ENCODE measurements around the gene PIGL.

PIGL gene

DNA sequence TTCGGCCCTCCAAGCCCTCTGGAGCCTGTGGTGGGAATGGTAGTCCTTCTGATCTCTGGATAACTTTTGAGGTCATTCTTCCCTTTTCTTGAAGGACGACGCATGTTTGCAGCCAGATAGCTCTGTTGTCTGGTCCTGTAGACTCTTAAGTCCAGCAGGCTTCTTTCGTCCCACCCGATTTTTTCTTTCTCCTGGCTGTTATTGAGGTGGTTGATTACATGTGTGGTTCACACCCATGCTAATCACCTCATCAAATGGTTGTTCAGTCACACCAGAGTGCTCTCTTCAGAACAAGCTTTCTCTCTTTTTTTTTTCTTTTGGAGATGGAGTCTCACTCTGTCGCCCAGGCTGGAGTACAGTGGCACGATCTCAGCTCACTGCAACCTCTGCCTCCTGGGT lies 30.6 kb downstream of the PIGL start:
- Mint-ChIP-seq H3K9me3 (no peaks in the 10 kb centered on the region), H3K27me3 (no peaks in the 10 kb centered on the region)

DNA sequence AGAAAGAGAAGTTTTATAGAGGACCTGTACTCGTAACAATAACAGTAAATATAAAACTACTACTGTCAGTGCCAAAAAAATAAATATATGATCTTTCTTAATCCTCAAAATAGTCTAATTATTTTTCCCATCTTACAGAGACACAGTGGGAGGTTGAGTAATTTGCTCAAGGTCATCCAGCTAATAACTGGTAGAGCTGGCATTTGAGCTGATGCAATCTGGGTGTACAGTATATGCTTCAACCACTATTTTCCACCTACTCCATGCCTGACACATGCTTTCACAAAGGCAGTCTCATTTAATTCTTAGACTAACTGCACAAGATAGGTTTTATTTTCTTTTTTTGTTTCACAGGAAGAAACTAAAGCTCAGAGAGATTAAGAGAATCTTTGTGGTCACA lies 33.6 kb downstream of the PIGL start:
- peak overlapping the region; percentile 30 for H3K4me3 Mint-ChIP-seq
- no peaks in the 10 kb centered on the region for H3K9me3 Mint-ChIP-seq
- peak overlapping the region; percentile 79 for H3K27ac Mint-ChIP-seq
- H3K4me1 Mint-ChIP-seq (ENCODE audit: low read depth) = peaks cover 26% of the 10 kb centered on the region
- peaks cover 45% of the 10 kb centered on the region for H3K36me3 Mint-ChIP-seq (ENCODE audit: low read depth)
- H3K27me3 Mint-ChIP-seq = no peaks in the 10 kb centered on the region

More for the DNA sequence above, 30.6 kb downstream of the PIGL start:
- no peak overlapping the region for H3K4me3 Mint-ChIP-seq
- peaks cover 33% of the 10 kb centered on the region for H3K4me1 Mint-ChIP-seq (ENCODE audit: low read depth)
- peaks cover 38% of the 10 kb centered on the region for H3K36me3 Mint-ChIP-seq (ENCODE audit: low read depth)
- H3K27ac Mint-ChIP-seq = no peak overlapping the region

DNA sequence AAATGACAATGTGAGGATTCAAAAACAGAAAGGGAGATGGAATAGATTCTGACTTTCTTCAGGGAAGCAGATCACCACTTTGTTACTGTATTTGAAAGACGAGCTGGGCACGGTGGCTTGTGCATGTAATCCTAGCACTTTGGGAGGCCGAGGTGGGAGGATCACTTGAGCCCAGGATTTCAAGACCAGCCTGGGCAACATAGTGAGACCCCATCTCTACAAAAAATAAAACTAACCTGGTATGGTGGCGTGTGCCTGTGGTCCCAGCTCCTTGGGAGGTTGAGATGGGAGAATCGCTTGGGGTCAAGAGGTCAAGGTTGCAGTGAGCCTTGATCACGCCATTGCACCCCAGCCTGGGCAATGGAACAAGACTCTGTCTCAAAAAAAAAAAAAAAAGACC lies 34.0 kb downstream of the PIGL start:
- peak overlapping the region; percentile 30 for H3K4me3 Mint-ChIP-seq
- H3K27ac Mint-ChIP-seq = peak overlapping the region; percentile 79
- peaks cover 26% of the 10 kb centered on the region for H3K4me1 Mint-ChIP-seq (ENCODE audit: low read depth)
- H3K27me3 Mint-ChIP-seq = no peaks in the 10 kb centered on the region
- peaks cover 45% of the 10 kb centered on the region for H3K36me3 Mint-ChIP-seq (ENCODE audit: low read depth)
- no peaks in the 10 kb centered on the region for H3K9me3 Mint-ChIP-seq

DNA sequence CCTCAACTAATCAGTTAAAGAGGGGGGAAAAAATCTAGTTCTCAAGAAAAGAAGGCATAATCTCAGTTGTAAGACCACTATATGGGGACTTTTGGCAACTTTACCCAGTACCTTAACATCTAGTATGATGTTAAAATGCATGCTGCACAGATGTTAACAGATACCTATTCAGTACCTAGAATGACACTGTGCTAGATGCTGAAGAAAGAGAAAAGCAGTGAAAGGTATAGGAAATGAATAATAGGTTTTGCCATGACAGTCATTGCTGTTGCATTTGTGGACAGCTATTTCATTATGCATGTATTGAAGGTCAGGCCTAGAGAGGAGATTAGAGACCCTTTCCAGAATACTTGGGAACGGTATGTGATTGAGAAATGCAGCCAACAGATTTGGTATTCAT lies 34.5 kb downstream of the PIGL start:
- Mint-ChIP-seq H3K27me3 (no peaks in the 10 kb centered on the region), H3K4me1 (ENCODE audit: low read depth) (peaks cover 26% of the 10 kb centered on the region), H3K36me3 (ENCODE audit: low read depth) (peaks cover 45% of the 10 kb centered on the region), H3K27ac (no peak overlapping the region), H3K4me3 (no peak overlapping the region), H3K9me3 (no peaks in the 10 kb centered on the region)

DNA sequence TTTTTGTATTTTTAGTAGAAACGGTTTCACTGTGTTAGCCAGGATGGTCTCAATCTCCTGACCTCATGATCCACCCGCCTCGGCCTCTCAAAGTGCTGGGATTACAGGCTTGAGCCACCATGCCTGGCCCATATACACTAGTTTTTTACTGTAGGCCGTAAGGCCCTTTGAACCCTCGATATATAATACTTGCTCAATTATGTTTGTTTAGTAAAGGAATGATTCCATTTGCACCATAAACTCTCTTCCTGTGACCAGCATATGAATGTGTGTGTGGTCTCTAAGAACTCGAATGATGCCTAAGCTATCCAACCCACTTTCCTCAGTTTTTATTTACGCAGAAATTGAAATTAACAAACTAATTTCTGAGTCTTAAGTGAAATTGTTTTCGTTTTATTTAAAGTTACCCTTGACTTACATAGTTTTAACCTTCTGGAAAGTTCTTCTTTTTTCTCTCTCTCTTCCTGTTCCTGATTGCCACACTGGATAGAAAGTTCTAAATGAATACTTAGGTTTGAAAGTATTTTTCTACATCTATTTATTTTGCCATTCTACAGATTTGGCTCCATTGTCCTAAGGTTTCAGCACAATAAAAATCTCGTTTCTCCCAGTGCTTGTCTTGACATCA lies 37.9 kb downstream of the PIGL start:
- Mint-ChIP-seq H3K36me3 (ENCODE audit: low read depth) (peaks cover 40% of the 10 kb centered on the region), H3K9me3 (no peaks in the 10 kb centered on the region), H3K27me3 (no peaks in the 10 kb centered on the region), H3K4me1 (ENCODE audit: low read depth) (peaks cover 22% of the 10 kb centered on the region), H3K27ac (no peak overlapping the region), H3K4me3 (no peak overlapping the region)

DNA sequence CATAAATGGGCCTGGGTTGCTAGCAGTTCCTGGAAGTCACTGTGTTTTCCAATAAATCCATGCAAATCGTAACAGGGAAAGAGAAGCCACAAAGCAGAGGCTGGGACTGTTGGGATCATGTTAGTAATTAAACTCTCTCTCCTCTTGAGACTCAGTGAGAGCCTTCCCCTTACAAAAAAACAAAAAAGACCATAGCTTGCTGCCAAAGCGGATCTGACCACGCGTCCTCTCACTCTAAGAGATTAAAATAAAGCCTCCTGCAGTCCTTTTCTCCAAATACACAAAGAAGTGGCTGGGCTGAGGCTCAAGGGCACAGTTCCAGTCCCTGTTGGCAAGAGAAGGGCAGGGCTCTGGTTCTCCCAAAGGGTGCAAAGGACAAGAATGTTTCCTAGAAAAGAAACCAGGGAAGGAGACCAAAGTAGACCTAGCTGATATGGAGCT lies 38.5 kb downstream of the PIGL start:
- H3K9me3 Mint-ChIP-seq = no peaks in the 10 kb centered on the region

DNA sequence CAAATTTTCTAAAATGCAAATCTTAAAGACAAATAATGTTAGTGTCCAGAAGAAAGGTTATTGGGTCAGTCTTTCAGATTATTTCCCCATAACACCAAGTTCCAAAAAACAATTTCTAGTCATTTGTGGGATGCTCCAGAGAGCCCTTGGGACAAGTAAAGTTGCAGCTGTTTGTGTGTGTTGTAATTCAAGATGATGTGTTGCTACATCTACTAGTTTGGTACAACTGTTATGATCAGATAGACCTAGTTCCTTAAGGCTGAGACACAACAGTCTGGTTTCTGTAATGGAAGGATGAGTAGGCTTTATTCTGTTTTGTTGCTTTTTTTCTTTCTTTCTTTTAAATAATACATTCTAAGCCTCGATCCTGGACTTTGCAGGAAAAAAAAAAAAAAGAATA lies 41.9 kb downstream of the PIGL start:
- no peaks in the 10 kb centered on the region for H3K27me3 Mint-ChIP-seq
- no peaks in the 10 kb centered on the region for H3K9me3 Mint-ChIP-seq
- H3K4me1 Mint-ChIP-seq (ENCODE audit: low read depth) = peaks cover 4% of the 10 kb centered on the region
- H3K27ac Mint-ChIP-seq = no peak overlapping the region
- H3K4me3 Mint-ChIP-seq = no peak overlapping the region
- peaks cover 35% of the 10 kb centered on the region for H3K36me3 Mint-ChIP-seq (ENCODE audit: low read depth)

More for the DNA sequence above, 38.5 kb downstream of the PIGL start:
- H3K36me3 Mint-ChIP-seq (ENCODE audit: low read depth) = peaks cover 38% of the 10 kb centered on the region
- no peaks in the 10 kb centered on the region for H3K27me3 Mint-ChIP-seq
- H3K4me1 Mint-ChIP-seq (ENCODE audit: low read depth) = peaks cover 16% of the 10 kb centered on the region
- H3K4me3 Mint-ChIP-seq = no peak overlapping the region
- H3K27ac Mint-ChIP-seq = no peak overlapping the region

DNA sequence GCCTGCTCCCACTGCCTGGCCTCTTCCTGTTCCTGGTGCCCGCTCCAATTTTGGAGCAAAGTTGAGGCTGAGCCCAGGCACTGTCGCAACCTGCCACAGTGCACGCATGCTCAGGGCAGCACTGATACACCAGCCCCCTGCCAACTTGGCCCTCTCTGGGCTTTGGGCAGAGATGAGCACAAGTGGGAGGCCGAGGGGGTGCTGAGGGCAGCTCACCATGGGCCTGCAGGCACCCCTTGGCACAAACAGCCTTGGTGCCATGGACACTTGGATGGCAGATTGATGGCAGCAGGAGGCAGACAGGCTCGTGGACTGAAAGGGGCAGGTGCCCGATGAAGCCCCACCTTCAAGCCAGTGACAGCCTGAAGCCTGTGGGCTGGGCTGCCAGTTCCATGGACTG lies 42.9 kb downstream of the PIGL start:
- Mint-ChIP-seq H3K4me1 (ENCODE audit: low read depth) (peaks cover 6% of the 10 kb centered on the region), H3K27ac (no peak overlapping the region), H3K4me3 (no peak overlapping the region), H3K9me3 (no peaks in the 10 kb centered on the region), H3K27me3 (no peaks in the 10 kb centered on the region), H3K36me3 (ENCODE audit: low read depth) (peaks cover 32% of the 10 kb centered on the region)

DNA sequence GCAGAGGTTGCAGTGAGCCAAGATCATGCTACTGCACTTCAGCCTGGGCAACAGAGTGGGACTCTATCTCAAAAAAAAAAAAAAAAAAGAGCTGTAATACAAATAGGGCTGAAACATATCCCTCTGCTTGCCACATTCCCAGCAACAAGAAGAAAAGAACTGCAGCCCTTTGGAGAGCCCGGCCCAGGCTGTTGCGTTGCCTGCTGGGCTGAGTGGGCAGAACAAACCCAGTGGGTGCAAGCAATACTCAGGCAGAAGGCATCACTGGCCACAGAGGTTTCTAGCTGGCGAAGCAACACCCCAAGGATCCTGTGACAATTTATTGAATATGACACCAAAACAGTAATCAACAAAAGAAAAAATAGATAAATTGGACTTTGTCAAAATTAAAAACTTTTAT lies 44.0 kb downstream of the PIGL start:
- Mint-ChIP-seq H3K4me1 (ENCODE audit: low read depth) (peaks cover 5% of the 10 kb centered on the region), H3K27me3 (no peaks in the 10 kb centered on the region), H3K27ac (no peak overlapping the region), H3K9me3 (no peaks in the 10 kb centered on the region), H3K36me3 (ENCODE audit: low read depth) (peaks cover 29% of the 10 kb centered on the region), H3K4me3 (no peak overlapping the region)

DNA sequence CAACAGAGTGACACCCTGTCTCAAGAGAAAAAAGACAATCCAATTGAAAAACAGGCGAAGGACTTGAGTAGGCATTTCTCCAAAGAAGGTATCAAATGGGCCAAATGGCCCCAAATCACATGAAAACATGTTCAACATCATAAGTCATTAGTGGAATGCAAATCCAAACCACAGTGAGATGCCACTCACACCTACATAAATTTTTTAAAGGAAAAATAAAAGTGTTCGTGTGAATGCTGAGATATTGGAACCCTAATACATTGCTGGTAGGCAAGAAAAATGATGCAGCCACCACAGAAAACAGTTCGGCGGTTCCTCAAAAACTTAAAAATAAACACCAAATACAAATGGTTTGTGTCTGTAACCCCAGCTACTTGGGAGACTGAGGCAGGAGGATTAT lies 45.2 kb downstream of the PIGL start:
- Mint-ChIP-seq H3K27me3 (no peaks in the 10 kb centered on the region), H3K9me3 (no peaks in the 10 kb centered on the region), H3K4me3 (no peak overlapping the region), H3K36me3 (ENCODE audit: low read depth) (peaks cover 33% of the 10 kb centered on the region), H3K27ac (no peak overlapping the region), H3K4me1 (ENCODE audit: low read depth) (peaks cover 10% of the 10 kb centered on the region)

DNA sequence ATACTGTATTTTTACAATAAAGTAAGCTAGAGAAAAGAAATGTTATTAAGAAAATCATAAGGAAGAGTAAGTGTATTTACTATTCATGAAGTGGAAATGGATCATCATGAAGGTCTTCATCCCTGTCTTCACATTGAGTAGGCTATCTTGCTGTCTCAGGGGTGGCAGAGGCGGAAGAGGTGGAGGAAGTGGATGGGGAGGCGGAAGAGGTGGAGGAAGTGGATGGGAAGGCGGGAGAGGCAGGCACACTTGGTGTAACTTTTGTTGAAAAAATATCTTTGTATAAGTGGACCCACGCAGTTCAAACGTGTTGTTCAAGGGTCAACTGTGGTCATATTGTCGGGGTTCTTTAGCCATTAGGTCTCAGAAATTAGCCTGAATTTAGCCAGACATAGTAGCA lies 50.2 kb downstream of the PIGL start:
- H3K36me3 Mint-ChIP-seq (ENCODE audit: low read depth) = peaks cover 13% of the 10 kb centered on the region
- no peaks in the 10 kb centered on the region for H3K27me3 Mint-ChIP-seq
- no peaks in the 10 kb centered on the region for H3K9me3 Mint-ChIP-seq
- no peak overlapping the region for H3K4me3 Mint-ChIP-seq
- peaks cover 27% of the 10 kb centered on the region for H3K4me1 Mint-ChIP-seq (ENCODE audit: low read depth)
- H3K27ac Mint-ChIP-seq = peak overlapping the region; percentile 14

DNA sequence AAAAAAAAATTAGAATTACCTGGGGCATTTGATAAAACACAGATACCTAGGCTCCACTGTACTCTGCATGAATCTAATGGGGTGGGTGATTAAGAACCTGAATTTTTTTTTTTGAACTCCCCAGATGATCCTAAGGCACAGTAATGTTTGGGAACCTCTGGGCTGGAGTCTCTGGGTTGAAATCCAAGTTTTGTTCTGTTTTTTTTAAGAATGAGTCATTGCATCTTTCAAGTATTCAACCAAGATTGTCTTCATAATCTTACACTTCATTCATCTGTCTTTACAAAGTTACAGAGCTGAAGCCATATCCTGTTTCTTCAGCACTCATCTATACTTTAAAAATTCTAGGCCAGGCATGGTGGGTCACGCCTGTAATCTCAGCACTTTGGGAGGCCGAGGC lies 52.6 kb downstream of the PIGL start:
- Mint-ChIP-seq H3K27ac (no peak overlapping the region), H3K27me3 (no peaks in the 10 kb centered on the region), H3K4me3 (no peak overlapping the region), H3K9me3 (peaks cover 4% of the 10 kb centered on the region), H3K36me3 (ENCODE audit: low read depth) (peaks cover 30% of the 10 kb centered on the region), H3K4me1 (ENCODE audit: low read depth) (peaks cover 49% of the 10 kb centered on the region)

DNA sequence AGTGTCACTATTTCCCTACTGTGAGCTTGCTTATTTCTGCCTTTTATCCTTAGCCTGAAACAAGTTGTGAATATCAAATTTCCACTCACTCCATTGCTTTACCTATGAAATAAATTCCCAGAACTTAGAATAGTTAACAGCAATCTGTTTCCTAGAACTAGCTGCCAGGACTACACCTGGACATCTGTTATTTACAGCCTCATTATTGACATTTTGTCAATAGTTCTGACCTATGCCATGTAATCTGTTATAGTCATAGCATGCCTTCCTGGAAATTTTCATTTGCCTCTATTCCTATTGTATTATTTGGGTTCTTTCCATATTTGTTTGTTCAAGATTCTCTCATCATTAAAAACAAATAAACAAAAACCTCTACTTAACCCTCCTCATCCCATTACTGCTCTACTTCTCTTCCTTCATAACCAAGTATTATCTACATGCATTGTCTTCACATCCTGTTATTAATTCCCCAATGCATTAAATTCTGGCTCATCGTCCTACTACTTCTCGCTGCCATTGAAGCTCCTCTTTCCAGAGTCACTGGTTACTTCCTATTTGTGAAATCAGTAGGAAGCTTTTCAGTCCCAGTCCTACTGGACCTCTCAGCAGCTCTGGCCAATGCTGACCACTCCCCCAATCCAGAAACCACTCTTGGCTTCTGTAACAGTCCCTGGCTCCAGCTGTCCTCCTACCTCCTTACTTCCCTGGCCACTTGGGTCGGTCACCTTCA lies 55.3 kb downstream of the PIGL start:
- no peaks in the 10 kb centered on the region for H3K27me3 Mint-ChIP-seq
- H3K27ac Mint-ChIP-seq = no peak overlapping the region
- H3K4me1 Mint-ChIP-seq (ENCODE audit: low read depth) = peaks cover 44% of the 10 kb centered on the region
- H3K36me3 Mint-ChIP-seq (ENCODE audit: low read depth) = peaks cover 38% of the 10 kb centered on the region
- H3K4me3 Mint-ChIP-seq = no peak overlapping the region
- peaks cover 9% of the 10 kb centered on the region for H3K9me3 Mint-ChIP-seq

DNA sequence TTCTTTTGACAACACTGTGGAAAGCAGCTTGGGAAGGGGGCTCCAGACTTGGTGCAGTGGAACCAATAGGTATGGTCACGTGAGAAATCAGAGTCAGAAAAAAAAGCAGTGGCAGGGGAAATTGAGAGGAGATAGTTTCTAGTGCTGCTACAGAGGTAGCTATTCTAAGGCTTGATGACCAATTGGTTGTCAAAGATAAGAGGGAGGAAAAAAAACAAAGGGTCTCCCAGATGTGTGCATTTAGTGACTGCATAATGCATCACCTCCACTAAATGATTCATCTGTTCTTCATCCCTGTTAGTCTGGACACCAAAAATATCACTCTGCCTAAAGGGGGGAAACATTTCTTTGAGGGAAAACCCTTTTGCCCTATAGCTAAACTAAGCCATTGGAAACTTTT lies 56.5 kb downstream of the PIGL start:
- Mint-ChIP-seq H3K4me1 (ENCODE audit: low read depth) (peaks cover 32% of the 10 kb centered on the region), H3K27me3 (no peaks in the 10 kb centered on the region), H3K36me3 (ENCODE audit: low read depth) (peaks cover 49% of the 10 kb centered on the region), H3K9me3 (peaks cover 11% of the 10 kb centered on the region), H3K27ac (peak overlapping the region; percentile 80), H3K4me3 (no peak overlapping the region)

DNA sequence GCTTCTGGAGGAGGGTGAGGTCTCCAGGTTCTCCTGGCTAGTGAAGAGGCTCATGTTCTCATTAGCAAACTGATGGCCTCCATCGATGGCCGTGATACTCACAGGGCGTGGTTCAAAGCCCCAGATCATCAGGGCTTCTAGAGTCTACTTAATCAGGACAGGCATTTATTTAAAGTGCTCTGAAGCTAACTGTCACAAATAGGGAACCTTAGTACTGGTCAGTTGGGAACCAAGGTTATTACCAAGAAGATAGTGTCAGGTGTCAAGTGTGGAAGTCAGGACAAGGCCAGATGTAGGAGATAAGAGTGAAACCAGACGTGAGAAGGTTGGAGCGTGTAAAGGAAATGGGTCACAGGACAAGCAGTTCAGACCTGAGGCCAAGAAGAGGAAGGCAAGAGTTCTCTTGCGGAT lies 56.9 kb downstream of the PIGL start:
- H3K9me3 Mint-ChIP-seq = peaks cover 15% of the 10 kb centered on the region
- H3K4me1 Mint-ChIP-seq (ENCODE audit: low read depth) = peaks cover 32% of the 10 kb centered on the region
- H3K27me3 Mint-ChIP-seq = no peaks in the 10 kb centered on the region
- H3K27ac Mint-ChIP-seq = peak overlapping the region; percentile 86
- H3K36me3 Mint-ChIP-seq (ENCODE audit: low read depth) = peaks cover 53% of the 10 kb centered on the region
- no peak overlapping the region for H3K4me3 Mint-ChIP-seq

DNA sequence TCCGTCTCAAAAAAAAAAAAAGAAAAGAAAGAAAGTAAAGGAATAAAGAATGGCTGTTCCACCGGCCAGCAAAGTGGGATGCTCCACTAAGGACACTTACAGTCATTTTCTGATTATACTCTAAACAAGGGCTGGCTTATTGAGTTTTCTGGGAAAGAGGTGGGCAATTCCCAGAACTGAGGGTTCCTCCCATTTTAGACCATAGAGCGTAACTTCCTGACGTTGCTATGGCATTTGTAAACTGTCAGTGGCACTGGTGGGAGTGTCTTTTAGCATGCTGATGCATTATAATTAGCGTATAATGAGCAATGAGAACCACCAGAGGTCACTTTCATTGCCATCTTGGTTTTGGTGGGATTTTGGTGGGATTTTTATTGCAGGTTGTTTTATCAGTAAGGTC lies 58.0 kb downstream of the PIGL start:
- H3K27ac Mint-ChIP-seq = no peak overlapping the region
- H3K9me3 Mint-ChIP-seq = peaks cover 16% of the 10 kb centered on the region
- no peaks in the 10 kb centered on the region for H3K27me3 Mint-ChIP-seq
- H3K4me1 Mint-ChIP-seq (ENCODE audit: low read depth) = peaks cover 28% of the 10 kb centered on the region
- H3K4me3 Mint-ChIP-seq = no peak overlapping the region
- peaks cover 60% of the 10 kb centered on the region for H3K36me3 Mint-ChIP-seq (ENCODE audit: low read depth)
